GM23338 (cell line): ENCODE measurements around the gene MAP4K3. TPM values are rescaled to one million over a fixed set of nuclear protein-coding genes. Genes with fewer than 3 reads are reported as not detected.

Experiments
- ATAC-seq: fragments of 200-7000 bp; cut with Tn5 transposase; 3 replicates; pipeline ENCODE4 v1.9.1; 2020
- DNase-seq: peaks from one replicate; pipeline ENCODE4 v3.0.0-alpha.2; 2015; ENCODE audit warnings: low spot score
- H2AFZ ChIP-seq: fragments of 200-600 bp; sonication (generic); 2 replicates; pipeline ENCODE4 v1.8.0; 2016; ENCODE audit warnings: antibody characterized with exemption, mild to moderate bottlenecking, moderate library complexity
- H3F3A ChIP-seq: fragments of 200-600 bp; sonication (generic); replicated peaks from 2 replicates; pipeline ENCODE4 v1.8.0; 2017; ENCODE audit warnings: antibody characterized with exemption, mixed run types, low read depth
- H3K27ac ChIP-seq: fragments of 200-600 bp; sonication (generic); 2 replicates; pipeline ENCODE4 v1.6.1; 2016; ENCODE audit warnings: low read depth
- H3K27me3 ChIP-seq: fragments of 200-600 bp; sonication (generic); 2 replicates; pipeline ENCODE4 v1.8.0; 2016; ENCODE audit warnings: mild to moderate bottlenecking, mixed run types, moderate library complexity; ENCODE audit not compliant: insufficient read depth
- H3K36me3 ChIP-seq: fragments of 200-600 bp; sonication (generic); 2 replicates; pipeline ENCODE4 v1.8.0; 2016; ENCODE audit warnings: mild to moderate bottlenecking; ENCODE audit not compliant: insufficient read depth
- H3K4me1 ChIP-seq: fragments of 200-600 bp; sonication (generic); 2 replicates; pipeline ENCODE4 v1.8.0; 2016; ENCODE audit warnings: mild to moderate bottlenecking, moderate library complexity; ENCODE audit not compliant: insufficient read depth
- H3K4me2 ChIP-seq: fragments of 200-600 bp; sonication (generic); 2 replicates; pipeline ENCODE4 v1.7.1; 2017; ENCODE audit warnings: mixed run types
- H3K4me3 ChIP-seq: fragments of 200-600 bp; sonication (generic); 2 replicates; pipeline ENCODE4 v1.6.1; 2016; ENCODE audit warnings: mixed run types
- H3K79me2 ChIP-seq: fragments of 200-600 bp; sonication (generic); replicated peaks from 2 replicates; pipeline ENCODE4 v1.8.0; 2017; ENCODE audit warnings: mild to moderate bottlenecking; ENCODE audit not compliant: insufficient read depth
- H3K9me2 ChIP-seq: fragments of 200-600 bp; sonication (generic); 2 replicates; pipeline ENCODE4 v1.8.0; 2017; ENCODE audit not compliant: insufficient read depth
- H4K20me1 ChIP-seq: fragments of 200-600 bp; sonication (generic); replicated peaks from 2 replicates; pipeline ENCODE4 v1.8.0; 2017; ENCODE audit warnings: mild to moderate bottlenecking; ENCODE audit not compliant: insufficient read depth
- H3K27ac Mint-ChIP-seq: 2 replicates; pipeline ENCODE4 v1.8.0; 2020; ENCODE audit warnings: inconsistent platforms, mild to moderate bottlenecking, moderate library complexity, mixed read lengths
- H3K27me3 Mint-ChIP-seq: 3 replicates; pipeline ENCODE4 v1.8.0; 2022; ENCODE audit warnings: low read depth, mild to moderate bottlenecking, moderate library complexity, mixed read lengths, inconsistent platforms; ENCODE audit not compliant: insufficient read depth, poor library complexity
- H3K36me3 Mint-ChIP-seq: 3 replicates; pipeline ENCODE4 v1.8.0; 2021; ENCODE audit warnings: low read depth, mild to moderate bottlenecking, inconsistent platforms, moderate library complexity, mixed read lengths
- H3K4me1 Mint-ChIP-seq: 3 replicates; pipeline ENCODE4 v1.8.0; 2020; ENCODE audit warnings: mild to moderate bottlenecking, inconsistent platforms, mixed read lengths
- H3K4me3 Mint-ChIP-seq: 3 replicates; pipeline ENCODE4 v1.8.0; 2021; ENCODE audit warnings: moderate library complexity, mild to moderate bottlenecking, inconsistent platforms, mixed read lengths
- H3K9me3 Mint-ChIP-seq: 3 replicates; pipeline ENCODE4 v1.8.0; 2020; ENCODE audit warnings: moderate library complexity, mild to moderate bottlenecking, inconsistent platforms, mixed read lengths
- CREB1 ChIP-seq: fragments of 250-450 bp; sonication (Bioruptor Pico); IDR thresholded peaks from 2 replicates; pipeline ENCODE4 v1.5.0; 2020; ENCODE audit warnings: low read depth, mild to moderate bottlenecking, moderate library complexity
- CTCF ChIP-seq, 2 experiments: fragments of 200-600 bp in 1 of 2; sonication (generic) in 1 of 2; conservative IDR thresholded peaks; 2 replicates each; pipeline versions ENCODE4 v1.5.1 to v1.6.1; 2016 to 2017; ENCODE audit warnings: antibody characterized with exemption in 2 of 2, low read depth in 2 of 2, mild to moderate bottlenecking in 2 of 2, moderate library complexity in 1 of 2
- ETS1 ChIP-seq: IDR thresholded peaks from 2 replicates; pipeline ENCODE4 v1.6.1; 2016; ENCODE audit warnings: antibody characterized with exemption
- EZH2 ChIP-seq: fragments of 200-600 bp; sonication (generic); IDR thresholded peaks from one replicate; pipeline ENCODE4 v1.8.0; 2017; ENCODE audit warnings: antibody characterized with exemption, mild to moderate bottlenecking, low read depth; ENCODE audit not compliant: unreplicated experiment
- EZH2phosphoT487 ChIP-seq: fragments of 200-600 bp; sonication (generic); IDR thresholded peaks from one replicate; pipeline ENCODE4 v1.8.1; 2018; ENCODE audit warnings: antibody characterized with exemption; ENCODE audit not compliant: unreplicated experiment
- JUNB ChIP-seq: IDR thresholded peaks from one replicate; pipeline ENCODE4 v1.6.1; 2016; ENCODE audit warnings: antibody characterized with exemption; ENCODE audit not compliant: unreplicated experiment
- POLR2AphosphoS5 ChIP-seq: IDR thresholded peaks from 2 replicates; pipeline ENCODE4 v1.6.1; 2016; ENCODE audit warnings: antibody characterized with exemption, low read depth
- STAT1 ChIP-seq: IDR thresholded peaks from one replicate; pipeline ENCODE4 v1.6.1; 2016; ENCODE audit warnings: antibody characterized with exemption; ENCODE audit not compliant: unreplicated experiment
- ZNF331 ChIP-seq: fragments of 250-450 bp; sonication (Bioruptor Pico); IDR thresholded peaks from 2 replicates; pipeline ENCODE4 v1.5.0; 2020; ENCODE audit warnings: low read depth, mild to moderate bottlenecking, moderate library complexity
- ZNF462 ChIP-seq: fragments of 250-450 bp; sonication (Bioruptor Pico); IDR thresholded peaks from 2 replicates; pipeline ENCODE4 v1.5.0; 2020; ENCODE audit warnings: mild to moderate bottlenecking, moderate library complexity
- polyA plus RNA-seq: library from polyadenylated mRNA; unstranded; fragments of >200 nt; fragmentation: Nextera tagmentation; extraction: Ambion mirVana; gene quantifications from 2 replicates; pipeline ENCODE4 v1.2.1, GENCODE V29; 2016
- total RNA-seq: library from RNA; depleted of rRNA; stranded (reverse); fragments of >200 nt; shearing (Covaris generic); gene quantifications from 2 replicates; pipeline ENCODE4 v1.2.3, GENCODE V29; 2014

MAP4K3 gene
- total and polyA plus RNA-seq, 2 experiments from 2014 or later = 33.0 to 90.7 TPM

- DNase-seq = no peak
- TF ChIP-seq ZNF331 (no peak), EZH2phosphoT487 (no peak), STAT1 (no peak), ZNF462 (no peak), JUNB (no peak), EZH2 (no peak), CTCF (conservative IDR thresholded peaks at IDR 0.05; ENCODE audit: low read depth in 2 of 2) (no peak), ETS1 (no peak), CREB1 (no peak), POLR2AphosphoS5 (no peak)
- no peaks in the 10 kb centered on the region for H3K27me3 ChIP-seq
- no peaks in the 10 kb centered on the region for H4K20me1 ChIP-seq
- no peaks in the 10 kb centered on the region for H3K9me2 ChIP-seq
- H2AFZ ChIP-seq = no peak overlapping the region
- no peak overlapping the region for H3K4me3 ChIP-seq
- H3K4me3 Mint-ChIP-seq = no peak overlapping the region
- H3K9me3 Mint-ChIP-seq = no peaks in the 10 kb centered on the region
- no peak overlapping the region for H3K27ac ChIP-seq
- peaks cover under 1% of the 10 kb centered on the region; the same call in 2 of the 3 replicates for H3K4me1 Mint-ChIP-seq
- no peaks in the 10 kb centered on the region for H3K4me1 ChIP-seq
- no peak for ATAC-seq
- peaks cover 2% of the 10 kb centered on the region for H3K27me3 Mint-ChIP-seq
- no peaks in the 10 kb centered on the region for H3K79me2 ChIP-seq
- H3F3A ChIP-seq = peaks cover 3% of the 10 kb centered on the region; the same call in 1 of the 2 replicates
- peaks cover 29% of the 10 kb centered on the region for H3K36me3 Mint-ChIP-seq
- H3K36me3 ChIP-seq = peaks cover 13% of the 10 kb centered on the region; the same call in 1 of the 2 replicates
- H3K27ac Mint-ChIP-seq = no peak overlapping the region
- H3K4me2 ChIP-seq = no peak overlapping the region
These were observed 177.0 kb downstream of the MAP4K3 start for GRCh38 chr2:39260087-39260486.
